Astrocyte of the hippocampus (primary cell): ENCODE results near the gene CA4.
"Not testable (repeated sequence)": the region's sequence is repeated elsewhere in the genome, so short reads cannot be mapped to it uniquely, and the experiment has no call there.

Source experiments
- DNase-seq: peaks from one replicate; pipeline ENCODE4 v3.0.0; 2011; ENCODE audit warnings: low read depth, low spot score

The CA4 gene

DNA sequence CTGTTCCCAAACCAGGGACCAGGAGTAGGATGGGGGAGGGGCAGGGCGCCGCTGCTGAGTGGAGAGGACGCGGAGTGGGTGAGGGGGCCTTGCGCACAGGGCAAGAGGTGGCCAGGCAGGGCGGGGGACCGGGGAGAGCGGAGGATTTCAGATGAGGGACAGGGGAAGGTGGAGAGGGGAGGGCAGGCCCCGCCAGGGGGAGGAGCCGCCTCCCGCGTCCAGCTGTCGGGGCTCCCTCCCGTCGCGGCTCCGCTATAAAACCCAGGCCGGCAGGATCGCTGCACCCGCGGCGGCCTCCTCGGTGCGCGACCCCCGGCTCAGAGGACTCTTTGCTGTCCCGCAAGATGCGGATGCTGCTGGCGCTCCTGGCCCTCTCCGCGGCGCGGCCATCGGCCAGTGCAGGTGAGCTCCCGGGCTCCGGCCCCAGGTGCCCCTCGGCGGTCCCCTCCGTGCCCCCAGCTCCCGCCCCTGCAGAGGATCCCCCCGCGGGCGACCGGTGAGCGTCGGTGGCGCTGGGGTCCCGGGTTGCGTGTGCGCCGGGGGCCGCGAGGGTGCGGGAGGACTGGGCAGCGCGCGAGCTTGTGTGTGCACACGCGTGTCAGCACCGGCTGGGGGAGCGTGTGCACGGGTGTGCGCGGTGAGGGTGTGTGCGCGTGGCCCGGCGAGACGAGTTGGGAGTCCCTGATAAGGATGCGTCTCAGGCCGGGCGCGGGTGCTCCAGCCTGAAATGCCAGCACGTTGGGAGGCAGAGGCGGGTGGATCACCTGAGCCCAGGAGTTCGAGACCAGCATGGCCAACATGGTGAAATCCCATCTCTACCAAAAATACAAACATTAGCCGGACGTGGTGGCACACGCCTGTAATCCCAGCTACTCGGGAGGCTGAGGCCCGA, at the start of gene CA4:
CA4 (plus strand) TSS at position 283 of the 892 bp plus-strand sequence; CDS start at position 345, 62 bp downstream.
- no peak for DNase-seq

DNA sequence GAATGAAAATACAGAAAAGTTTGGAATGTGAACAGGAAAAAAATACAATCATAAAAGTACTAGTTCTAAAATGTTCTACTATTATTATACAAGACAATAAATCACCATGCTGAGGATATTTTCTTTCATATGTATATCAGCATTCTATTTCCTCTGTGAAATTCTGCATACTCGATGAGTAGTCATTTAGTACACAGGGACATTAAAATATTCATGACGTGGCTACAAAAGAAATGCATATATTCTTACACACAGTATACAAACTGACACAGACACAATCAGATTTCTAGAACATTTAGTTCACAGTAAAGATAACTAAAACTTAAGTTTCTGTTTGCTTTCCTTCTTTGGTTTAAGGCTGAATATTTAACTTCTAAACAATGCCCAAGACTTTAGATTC, 49.2 kb upstream of the CA4 start:
- DNase-seq = not testable (repeated sequence)

DNA sequence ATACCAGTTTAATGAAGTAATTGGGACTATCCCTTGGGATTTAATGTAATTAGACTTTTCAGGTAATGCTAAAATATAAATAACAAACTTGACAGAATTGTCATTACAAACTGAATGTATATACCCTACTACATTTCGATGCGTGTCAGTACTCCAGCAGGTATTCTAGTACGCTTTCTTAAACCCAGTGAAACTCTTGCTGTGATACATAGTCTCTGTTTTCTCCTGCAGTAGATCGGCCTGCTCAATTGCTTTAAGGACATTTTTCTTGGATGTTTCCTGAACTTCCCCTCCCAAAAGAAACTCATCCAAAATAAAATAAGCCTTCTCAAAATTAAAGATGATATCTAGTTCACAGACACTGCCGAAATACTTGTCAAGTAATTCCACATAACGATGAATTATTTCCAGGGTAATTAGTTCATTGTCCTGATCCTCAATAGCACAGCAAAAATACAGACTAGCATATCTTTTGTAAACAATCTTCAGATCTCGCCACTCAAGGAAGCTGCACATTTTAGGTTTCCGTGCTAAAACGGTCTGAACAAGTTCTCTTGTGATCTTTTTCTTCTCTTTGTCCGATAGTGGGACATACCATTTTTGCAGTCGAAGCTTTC, 47.6 kb upstream of the CA4 start:
- not testable (repeated sequence) for DNase-seq

DNA sequence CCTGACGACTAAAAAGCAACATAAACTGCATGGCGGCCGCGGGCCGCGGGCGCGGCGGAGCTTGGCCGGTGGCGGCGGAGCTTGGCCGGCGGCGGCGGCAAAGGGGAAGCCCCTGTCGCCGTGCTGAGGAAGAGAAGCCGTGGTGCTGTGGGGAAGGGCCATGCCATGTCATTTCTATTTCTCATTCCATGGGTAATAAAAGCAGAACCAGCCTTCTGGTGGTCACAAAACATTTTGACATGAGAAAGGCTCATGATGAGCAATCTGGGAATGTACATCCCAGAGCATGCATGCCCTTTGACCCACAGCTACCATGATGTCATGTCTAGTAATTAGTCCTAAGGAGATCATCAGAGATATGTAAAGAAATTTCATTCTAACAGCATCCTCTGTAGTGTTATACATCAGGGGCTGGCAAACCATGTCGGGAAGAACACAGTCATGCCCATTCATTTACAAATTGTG, 47.1 kb upstream of the CA4 start:
- DNase-seq = peak; percentile 42

DNA sequence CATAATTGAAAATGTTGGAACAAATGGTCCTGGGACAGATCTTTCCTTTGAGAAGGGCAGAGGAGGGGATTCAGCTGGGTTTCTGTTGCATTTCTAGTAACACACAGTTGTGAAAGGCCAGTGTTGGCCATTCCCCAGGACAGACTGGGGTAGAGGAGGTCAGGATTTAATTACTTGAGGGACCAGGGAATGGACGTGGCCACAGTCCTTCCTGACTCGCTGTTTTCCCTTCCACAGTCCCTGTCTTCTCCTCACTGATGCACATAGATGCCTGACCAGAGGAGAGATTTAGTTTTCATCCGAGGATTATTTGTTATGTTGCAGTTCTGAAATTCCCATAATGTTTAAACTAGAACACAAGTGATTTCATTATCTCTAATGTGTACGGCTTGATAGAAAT, 45.8 kb upstream of the CA4 start:
- DNase-seq = no peak

DNA sequence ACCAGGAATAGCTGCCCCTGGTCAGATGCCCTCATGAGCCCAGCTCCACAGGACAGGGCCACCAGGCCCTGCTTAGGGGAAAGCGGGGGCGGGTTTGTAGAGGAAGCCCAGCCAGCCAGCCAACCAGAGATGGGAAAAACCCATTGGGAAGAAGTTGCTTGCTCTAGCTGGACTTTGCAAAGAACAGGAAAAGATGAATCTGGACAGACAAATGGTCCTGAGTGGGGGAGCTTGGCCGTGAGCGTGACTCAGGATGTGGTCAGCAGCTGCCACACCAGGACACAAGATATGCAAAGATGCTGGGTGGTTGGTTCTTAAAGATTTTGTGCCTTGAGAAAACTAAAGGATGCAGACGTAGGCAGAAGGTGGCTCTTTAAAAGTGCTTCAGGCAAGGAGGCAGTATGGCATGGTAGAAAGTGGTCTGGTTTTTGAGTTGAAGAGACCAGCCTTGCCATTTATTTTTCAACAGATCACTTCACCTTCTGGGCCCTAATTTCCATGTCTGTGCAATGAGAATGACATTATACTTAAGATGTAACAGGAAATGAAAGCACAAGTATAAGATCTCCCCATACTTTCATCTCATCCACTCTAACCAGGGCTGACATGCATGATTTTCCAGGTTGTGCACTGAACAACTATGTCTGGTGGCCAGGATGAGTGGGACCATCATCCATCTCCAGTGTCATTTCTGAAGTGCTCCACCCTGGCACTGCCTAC, 43.3 kb upstream of the CA4 start:
- DNase-seq = peak; percentile 33

DNA sequence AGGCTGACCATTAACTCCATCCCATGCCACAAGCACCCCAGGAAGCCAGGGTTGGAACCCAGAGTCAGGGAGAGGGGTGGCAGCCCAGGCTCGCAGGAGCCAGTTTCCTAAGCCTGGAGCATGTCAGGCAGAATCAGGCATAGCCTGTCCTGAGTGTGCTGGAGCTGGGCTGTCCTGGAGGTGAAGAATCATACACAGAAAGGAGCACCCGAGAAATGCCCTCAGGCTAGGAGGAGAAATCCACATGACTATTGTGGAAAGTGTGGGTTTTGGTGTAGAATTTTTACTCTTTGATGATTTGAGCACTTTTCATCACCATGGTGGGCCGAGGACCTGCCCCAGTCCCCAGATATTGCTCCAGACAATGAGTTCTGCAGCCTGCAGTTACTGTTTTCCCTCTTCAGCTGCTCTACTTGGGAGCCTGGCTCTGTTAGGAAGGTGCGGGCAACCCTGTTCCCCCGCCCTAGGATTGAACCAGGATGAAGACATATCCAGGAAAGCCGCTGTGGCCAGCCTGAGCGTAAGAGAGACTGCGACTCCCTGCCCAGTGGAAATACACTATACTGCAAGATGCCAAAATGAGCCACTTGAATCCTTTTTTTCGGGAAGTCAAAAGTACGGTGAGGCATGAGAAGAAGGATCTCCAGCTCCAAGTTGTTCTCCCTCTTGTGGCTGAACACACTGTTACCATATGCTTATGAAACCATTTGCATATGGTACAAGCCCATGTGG, 42.1 kb upstream of the CA4 start:
- DNase-seq = no peak

DNA sequence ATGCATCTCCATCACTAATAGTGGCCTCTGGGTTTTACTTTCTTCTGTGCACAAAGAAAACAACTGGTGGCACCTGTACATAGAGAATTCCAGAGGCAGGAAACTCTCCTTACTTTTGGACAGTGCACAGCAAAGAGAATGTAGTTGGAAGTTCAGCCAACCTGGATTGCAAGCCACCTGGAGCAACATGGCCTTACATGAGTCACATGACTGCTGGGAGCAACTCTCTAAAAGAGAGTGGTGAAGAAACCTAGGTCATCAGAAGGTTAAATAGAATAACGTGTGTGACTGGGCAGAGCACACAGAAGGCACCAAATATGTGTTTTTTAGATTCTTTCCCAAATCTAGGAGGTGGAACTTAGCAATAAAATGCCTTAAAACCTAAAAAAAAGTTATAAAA, 41.5 kb upstream of the CA4 start:
- DNase-seq = not testable (repeated sequence)

DNA sequence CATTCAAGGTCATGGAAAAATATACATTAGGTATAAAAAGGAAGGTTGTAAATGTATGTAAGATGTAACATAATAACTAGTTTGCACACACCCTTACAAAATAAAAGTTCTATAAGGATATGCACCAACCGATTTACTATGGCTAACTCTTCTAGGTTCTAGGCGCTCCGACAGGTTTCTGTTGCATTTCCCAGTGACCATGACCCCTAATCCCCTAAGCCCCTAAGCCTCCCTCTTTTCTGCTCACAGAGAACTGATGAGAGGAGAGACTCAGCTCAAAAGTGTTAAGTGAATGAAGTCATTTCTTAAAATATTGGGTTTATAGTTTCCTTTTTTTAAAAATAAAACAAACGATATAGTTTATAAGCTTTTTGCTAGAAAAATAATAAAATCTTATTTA, 41.1 kb upstream of the CA4 start:
- DNase-seq = no peak

DNA sequence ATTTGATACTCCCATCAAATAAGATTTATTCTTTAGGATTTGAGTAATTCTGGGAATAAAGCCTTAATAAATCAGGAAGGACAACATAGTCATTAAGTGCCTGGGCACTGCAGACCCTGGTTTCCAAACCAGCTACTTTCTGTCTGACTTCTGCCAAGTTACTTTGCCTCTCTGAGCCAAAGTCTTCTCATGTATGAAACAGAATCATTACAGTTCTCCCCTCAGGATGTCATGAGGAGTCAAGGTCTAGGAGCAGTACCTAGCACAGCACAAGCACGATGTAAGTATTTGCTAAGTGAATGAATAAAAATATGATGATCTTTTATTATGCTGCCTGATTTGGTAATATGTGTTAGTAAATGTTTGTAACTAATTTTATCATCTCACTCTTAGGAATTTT, 40.6 kb upstream of the CA4 start:
- no peak for DNase-seq

DNA sequence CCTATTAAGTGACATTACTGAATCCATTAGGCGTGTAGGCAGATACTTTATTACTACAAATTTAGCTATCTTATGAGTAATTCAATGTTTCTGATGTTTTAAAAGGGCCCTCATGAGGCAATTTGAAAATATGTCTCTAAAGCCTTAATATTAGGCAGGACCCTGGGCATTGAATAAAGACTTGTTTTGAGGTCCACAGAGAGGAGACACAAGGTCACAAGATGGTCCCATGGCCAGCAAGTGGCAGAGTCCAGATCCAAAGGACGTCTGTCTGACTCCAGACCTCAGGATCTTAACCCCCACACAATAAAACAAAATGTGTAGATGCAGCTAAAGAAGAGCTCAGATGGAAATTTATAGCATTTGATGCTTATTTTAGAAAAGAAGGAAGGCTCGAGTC, 39.2 kb upstream of the CA4 start:
- no peak for DNase-seq

DNA sequence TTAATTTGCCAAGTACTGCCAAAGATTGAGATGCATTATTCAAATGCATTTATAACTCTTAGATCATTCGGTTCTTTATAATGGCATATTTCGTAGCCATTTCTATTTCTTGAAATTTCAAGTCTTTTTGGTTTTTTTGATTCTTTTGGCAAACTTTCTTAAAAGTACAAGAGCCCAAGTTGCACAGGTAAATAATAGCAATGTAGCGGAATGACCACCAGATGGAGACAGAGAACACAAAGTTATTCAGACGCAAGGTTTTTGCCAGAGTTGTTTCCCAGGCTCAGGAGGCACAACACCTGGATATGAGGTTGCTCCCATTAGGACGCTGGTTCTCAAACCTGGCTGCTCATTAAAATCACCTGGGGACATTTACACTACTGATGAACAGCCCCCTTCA, 38.1 kb upstream of the CA4 start:
- DNase-seq = not testable (repeated sequence)

DNA sequence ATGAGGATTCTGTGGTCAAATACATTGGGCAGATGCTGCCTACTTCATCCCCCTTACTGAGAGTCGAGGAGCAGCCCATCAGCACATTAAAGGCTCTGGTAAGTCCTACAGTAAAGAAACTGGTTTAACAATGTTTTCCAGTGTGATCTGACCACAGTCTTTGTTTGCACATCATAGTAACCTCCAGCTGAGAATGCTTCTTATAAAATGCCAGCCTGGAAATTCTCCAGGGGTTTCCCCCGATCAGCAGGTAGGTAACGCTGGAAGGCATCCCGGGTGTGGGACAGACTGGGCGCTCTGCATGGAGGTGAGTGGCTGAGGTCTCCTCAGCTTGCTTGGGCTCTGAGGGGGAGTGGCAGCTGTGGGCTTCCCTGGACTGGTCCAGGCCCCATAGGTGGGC, 34.4 kb upstream of the CA4 start:
- not testable (repeated sequence) for DNase-seq

DNA sequence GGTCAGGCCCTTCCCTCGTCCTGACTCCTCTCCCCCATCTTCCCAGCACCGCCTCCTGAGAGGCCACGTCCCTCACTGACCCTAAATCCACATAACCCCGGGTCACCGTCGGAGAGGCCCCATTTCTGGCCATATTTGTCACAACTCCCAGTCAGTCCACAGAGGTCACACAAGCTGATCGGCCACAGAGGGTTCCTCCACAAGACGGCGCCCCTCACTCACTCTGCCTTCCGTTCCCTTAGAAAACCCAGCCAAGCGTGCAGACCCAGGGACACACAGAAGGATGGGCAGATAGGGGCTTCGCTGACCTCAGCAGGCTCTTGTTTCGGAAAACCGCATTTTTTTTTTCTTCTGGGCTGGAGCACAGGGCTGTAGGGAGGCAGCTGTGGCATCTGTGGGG, 33.6 kb upstream of the CA4 start:
- not testable (repeated sequence) for DNase-seq

DNA sequence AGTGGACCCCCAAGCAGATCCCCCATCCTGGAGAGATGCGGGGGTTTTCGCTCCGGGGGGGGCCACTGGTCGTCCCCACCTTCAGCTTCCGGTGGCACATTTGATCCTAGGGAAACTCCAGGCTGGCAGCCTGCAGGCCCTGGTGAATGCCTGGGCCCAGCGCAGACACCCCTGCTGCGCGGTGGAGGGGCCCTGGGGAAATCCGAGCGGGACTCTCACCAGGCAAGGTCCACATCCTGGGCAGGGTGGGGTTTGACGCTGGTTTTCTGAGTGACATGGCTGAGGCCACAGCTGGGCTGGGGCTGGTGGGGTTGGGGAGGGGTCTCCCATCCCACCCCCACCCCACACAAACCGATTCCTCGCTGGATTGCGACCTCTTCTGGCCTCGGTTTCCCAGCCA, 30.6 kb upstream of the CA4 start:
- not testable (repeated sequence) for DNase-seq

DNA sequence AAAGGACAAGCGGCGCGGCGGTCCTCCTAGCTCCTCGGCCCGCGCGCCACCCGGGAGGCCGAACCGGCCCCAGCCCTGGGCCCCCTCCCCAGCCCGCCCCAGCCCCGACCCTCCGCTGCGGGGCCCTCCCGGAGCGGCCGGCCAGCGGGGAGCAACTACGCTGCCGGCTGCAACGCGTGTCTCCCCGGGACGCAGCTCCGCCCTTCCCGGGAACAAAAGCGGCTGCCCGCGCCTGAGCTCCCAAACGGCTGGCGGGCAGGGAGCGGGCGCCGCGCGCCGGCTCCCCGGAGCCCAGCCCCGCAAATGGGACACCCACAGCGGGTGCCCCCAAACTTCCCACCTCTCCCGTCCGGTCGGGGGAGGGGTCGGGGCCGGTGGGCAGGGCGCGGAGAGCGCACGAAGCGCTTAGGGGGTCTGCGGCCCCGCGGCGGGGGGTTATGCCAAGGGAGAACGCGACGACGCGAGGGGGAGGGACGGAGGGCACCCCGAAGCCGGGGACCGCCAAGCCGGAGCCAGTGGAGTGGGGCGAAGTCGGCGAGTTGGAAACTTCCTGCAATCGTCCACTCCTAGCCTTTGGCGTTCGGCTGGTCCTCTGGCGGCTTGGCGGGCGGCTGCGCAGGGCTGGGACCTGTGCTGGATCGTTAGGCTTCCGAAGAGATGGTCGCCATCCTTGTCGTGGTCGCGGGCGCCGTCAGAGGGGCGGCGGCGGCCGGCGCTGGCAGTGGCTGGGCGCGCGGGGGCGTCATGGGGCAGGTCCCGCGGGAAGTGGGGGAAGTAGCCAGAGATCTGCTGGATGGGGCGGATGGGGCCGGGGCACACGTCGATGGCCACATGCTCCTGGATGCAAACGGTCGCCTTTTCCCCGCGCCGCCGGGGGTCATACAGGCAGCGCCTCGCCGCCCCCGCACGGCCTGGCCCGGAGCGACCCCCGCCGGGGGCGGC, 29.7 kb upstream of the CA4 start:
- not testable (repeated sequence) for DNase-seq

DNA sequence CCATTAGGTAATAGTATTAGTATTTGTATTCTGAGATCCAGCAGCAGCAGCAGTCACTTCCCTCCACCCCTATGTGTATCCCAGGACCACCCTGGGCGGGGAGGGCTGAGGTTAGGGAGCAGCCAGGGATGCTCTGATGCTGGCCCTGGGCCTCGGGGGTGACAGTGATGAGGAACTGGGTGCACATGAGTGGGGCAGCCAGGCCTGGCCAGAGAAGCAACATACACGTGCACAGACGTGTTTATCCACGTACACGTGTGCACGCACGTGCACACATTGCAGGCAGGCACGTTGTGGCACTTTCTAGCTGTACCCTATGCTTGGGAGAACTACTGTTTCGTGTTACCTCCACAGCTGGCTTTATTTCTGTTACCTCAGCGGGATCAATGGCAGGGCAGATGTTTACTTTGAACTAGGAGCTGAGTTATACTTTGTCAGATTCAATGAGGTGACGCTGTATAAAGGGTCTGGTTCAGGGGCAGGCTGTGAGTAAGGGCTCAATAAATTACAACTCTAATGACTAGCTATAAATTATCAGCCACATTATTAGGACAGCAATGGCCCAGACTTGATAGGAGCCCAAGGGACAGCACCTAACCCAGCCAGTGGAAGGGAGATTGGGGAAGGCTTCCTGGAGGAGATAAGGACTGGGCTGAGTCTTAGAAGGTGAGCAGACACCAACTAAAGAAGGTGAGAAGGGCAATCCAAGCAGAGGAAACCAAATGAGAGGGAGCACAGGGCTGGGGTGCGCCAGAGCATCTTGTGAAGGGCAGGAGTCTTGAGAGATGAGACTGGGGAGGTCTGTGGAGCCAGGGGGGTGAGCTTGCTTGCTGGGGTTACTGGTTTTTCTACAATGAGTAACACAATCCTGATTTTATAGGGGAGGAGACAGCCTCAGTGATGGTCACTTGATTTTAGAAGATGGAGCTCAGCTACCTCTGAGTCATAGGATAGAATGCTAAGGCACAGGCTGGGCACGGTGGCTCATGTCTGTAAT, 22.4 kb upstream of the CA4 start:
- DNase-seq = no peak

DNA sequence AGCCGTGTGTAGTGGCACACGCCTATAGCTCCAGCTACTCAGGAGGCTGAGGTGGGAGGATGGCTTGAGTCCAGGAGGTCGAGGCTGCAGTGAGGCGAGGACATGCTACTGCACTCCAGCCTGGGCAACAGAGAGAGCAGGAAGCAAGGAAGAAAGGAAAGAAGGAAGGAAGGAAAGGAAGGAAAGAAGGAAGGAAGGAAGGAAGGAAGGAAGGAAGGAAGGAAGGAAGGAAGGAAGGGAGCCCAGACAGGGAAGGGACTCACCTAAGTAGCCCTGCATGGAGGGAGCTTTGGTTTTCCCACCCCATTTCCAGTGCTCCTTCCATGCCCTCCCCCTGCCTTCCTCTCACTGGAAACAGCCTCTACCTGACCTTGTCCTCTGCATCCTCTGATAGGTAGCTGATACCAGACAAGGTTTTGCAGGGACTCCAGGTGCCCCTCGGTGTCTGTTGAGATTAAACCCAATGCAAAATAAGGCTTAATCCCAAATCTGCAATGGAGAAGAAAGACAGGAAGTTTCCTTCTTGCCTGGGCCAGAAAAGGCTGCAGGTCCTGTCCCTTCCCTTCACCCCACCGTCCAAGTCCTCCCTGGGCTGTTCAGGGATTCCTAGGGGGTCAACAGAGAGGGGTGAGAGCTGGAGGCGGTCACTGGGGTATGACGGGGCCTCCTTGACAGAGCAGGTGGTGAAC, 21.5 kb upstream of the CA4 start:
- DNase-seq = no peak

DNA sequence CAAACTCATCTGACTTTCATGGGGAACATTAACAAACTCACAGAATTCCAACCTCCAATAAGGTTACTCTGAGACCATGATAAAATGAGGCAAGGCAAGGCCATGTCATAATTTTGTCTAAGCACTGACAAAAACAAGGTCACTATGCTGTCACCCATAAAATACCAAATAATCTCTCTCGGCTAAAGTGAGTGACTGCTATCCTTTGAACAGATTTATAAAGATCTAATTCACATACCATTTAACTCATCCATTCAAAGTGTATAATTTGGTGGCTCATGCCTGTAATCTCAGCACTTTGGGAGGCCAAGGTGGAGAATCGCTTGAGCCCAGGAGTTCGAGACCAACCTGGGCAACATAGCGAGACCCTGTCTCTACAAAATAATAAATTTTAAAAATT, 20.6 kb upstream of the CA4 start:
- DNase-seq = no peak
